HEK293 (cell line): ENCODE data around the gene EBP.

ENCODE experiments used
- FEZF1 ChIP-seq: fragments of 450-650 bp; formaldehyde crosslinking; IDR thresholded peaks from 2 replicates; pipeline ENCODE4 v1.5.1; 2016; ENCODE audit warnings: missing biosample characterization, missing genetic modification characterization
- ZNF423 ChIP-seq: fragments of 450-650 bp; formaldehyde crosslinking; IDR thresholded peaks from 2 replicates; pipeline ENCODE4 v1.5.1; 2016; ENCODE audit warnings: missing biosample characterization, missing genetic modification characterization

GRCh38 chrX:48509245-48509590 lies 12.4 kb upstream of the EBP start:
- TF ChIP-seq ZNF423 (tag by site-specific recombination) (no peak), FEZF1 (no peak)
